GM06990 (cell line): Measurements from ENCODE around the gene DNAH10.

Source experiments
- DNase-seq: peaks from one replicate; pipeline ENCODE4 v3.0.0-alpha.2; 2011; ENCODE audit not compliant: insufficient read length; ENCODE audit errors: extremely low read depth
- H3K27me3 ChIP-seq: replicated peaks from 2 replicates; pipeline ENCODE4 v1.6.0; 2011; ENCODE audit warnings: low read length; ENCODE audit not compliant: control insufficient read depth, insufficient read depth
- H3K36me3 ChIP-seq: 2 replicates; pipeline ENCODE4 v1.5.1; 2011; ENCODE audit warnings: low read length; ENCODE audit not compliant: control insufficient read depth, insufficient read depth
- H3K4me3 ChIP-seq: replicated peaks from 2 replicates; pipeline ENCODE4 v1.5.1; 2011; ENCODE audit warnings: low read depth, mild to moderate bottlenecking, control low read depth, low read length
- CTCF ChIP-seq: IDR thresholded peaks from 2 replicates; pipeline ENCODE4 v1.5.1; 2011; ENCODE audit warnings: low read length, control low read depth, mild to moderate bottlenecking, inconsistent platforms; ENCODE audit not compliant: insufficient read depth, poor library complexity, severe bottlenecking

Gene DNAH10

GRCh38 chr12:123903301-123904065, 141.4 kb downstream of the DNAH10 start:
- no peaks in the 10 kb centered on the region for H3K36me3 ChIP-seq
- peaks cover 2% of the 10 kb centered on the region for H3K27me3 ChIP-seq
- no peak for DNase-seq
- no peak overlapping the region for H3K4me3 ChIP-seq
- TF ChIP-seq CTCF = no peak

GRCh38 chr12:123905319-123905925, 143.3 kb downstream of the DNAH10 start:
- H3K27me3 ChIP-seq = no peaks in the 10 kb centered on the region; the same call in 1 of the 2 replicates

GRCh38 chr12:123906711-123907420, 144.8 kb downstream of the DNAH10 start:
- no peak for DNase-seq
- no peak for TF ChIP-seq CTCF
- Histone ChIP-seq H3K36me3 (no peaks in the 10 kb centered on the region), H3K27me3 (no peaks in the 10 kb centered on the region; the same call in 1 of the 2 replicates), H3K4me3 (no peak overlapping the region)

More at GRCh38 chr12:123905319-123905925, 143.3 kb downstream of the DNAH10 start:
- TF ChIP-seq CTCF = peak; percentile 65
- H3K36me3 ChIP-seq = no peaks in the 10 kb centered on the region
- no peak overlapping the region for H3K4me3 ChIP-seq
- DNase-seq = no peak

GRCh38 chr12:123907726-123908476, 145.8 kb downstream of the DNAH10 start:
- no peak for TF ChIP-seq CTCF
- Histone ChIP-seq H3K4me3 (no peak overlapping the region), H3K36me3 (no peaks in the 10 kb centered on the region), H3K27me3 (no peaks in the 10 kb centered on the region; the same call in 1 of the 2 replicates)
- no peak for DNase-seq

- TF ChIP-seq CTCF = no peak
- no peaks in the 10 kb centered on the region for H3K36me3 ChIP-seq
- DNase-seq = no peak
- no peaks in the 10 kb centered on the region; the same call in 1 of the 2 replicates for H3K27me3 ChIP-seq
- H3K4me3 ChIP-seq = no peak overlapping the region
These were observed 147.0 kb downstream of the DNAH10 start for GRCh38 chr12:123908884-123909725.
